Measurements from ENCODE around the gene SORCS3. TPM values are rescaled to one million over a fixed set of nuclear protein-coding genes. Genes with fewer than 3 reads are reported as not detected.

The SORCS3 gene
- total RNA-seq, 1 donor from 2014 or later, result not detected

- no peaks in the 10 kb centered on the region for H3K36me3 ChIP-seq
- no peaks in the 10 kb centered on the region for H3K27me3 ChIP-seq (ENCODE audit: low read depth)
- DNase-seq (no peak), ATAC-seq (no peak)
- H3K9me3 ChIP-seq, result no peaks in the 10 kb centered on the region
- intact Hi-C loops (cut with DNase I), result no loop called here
- H3K27ac ChIP-seq, result no peak overlapping the region
- H3K4me1 ChIP-seq, result no peaks in the 10 kb centered on the region
- TF ChIP-seq, protein P1, sequence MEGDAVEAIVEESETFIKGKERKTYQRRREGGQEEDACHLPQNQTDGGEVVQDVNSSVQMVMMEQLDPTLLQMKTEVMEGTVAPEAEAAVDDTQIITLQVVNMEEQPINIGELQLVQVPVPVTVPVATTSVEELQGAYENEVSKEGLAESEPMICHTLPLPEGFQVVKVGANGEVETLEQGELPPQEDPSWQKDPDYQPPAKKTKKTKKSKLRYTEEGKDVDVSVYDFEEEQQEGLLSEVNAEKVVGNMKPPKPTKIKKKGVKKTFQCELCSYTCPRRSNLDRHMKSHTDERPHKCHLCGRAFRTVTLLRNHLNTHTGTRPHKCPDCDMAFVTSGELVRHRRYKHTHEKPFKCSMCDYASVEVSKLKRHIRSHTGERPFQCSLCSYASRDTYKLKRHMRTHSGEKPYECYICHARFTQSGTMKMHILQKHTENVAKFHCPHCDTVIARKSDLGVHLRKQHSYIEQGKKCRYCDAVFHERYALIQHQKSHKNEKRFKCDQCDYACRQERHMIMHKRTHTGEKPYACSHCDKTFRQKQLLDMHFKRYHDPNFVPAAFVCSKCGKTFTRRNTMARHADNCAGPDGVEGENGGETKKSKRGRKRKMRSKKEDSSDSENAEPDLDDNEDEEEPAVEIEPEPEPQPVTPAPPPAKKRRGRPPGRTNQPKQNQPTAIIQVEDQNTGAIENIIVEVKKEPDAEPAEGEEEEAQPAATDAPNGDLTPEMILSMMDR (IDR thresholded peaks at IDR 0.05), result no peak
- H3K4me3 ChIP-seq, result no peak overlapping the region
Measured at GRCh38 chr10:104897696-104898095, 256.6 kb downstream of the SORCS3 start.

DNA sequence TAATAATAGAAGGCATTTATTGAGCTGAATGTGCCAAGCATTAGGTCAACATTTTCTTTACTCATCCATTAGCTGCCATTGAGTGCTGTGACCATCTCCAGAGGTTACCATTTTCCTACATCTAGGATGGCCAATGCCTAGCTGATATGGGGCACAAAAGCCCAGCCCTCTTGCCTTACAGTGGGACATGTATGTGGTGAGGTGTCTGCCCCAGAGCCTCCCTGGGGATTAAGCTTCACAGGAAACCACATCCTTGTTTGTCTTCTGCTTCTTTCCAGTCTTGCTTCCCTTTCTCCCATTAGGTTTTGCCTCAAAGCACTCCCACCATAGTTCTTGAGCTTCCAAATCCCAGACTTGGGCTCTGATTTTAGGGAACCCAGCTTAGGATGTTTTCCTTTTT is 258.7 kb downstream of the SORCS3 start:
- Histone ChIP-seq H3K9me3 (no peaks in the 10 kb centered on the region), H3K4me1 (no peaks in the 10 kb centered on the region), H3K4me3 (no peak overlapping the region), H3K27me3 (ENCODE audit: low read depth) (no peaks in the 10 kb centered on the region), H3K36me3 (no peaks in the 10 kb centered on the region), H3K27ac (no peak overlapping the region)
- ATAC-seq (no peak), DNase-seq (no peak)
- TF ChIP-seq, protein P1 (IDR thresholded peaks at IDR 0.05), result no peak
- intact Hi-C loops (cut with DNase I), result no loop called here

- no peaks in the 10 kb centered on the region for H3K4me1 ChIP-seq
- H3K27ac ChIP-seq, result no peak overlapping the region
- H3K4me3 ChIP-seq, result no peak overlapping the region
- H3K9me3 ChIP-seq, result no peaks in the 10 kb centered on the region
- intact Hi-C loops (cut with DNase I), result no loop called here
- ATAC-seq (no peak), DNase-seq (no peak)
- TF ChIP-seq, protein P1 (IDR thresholded peaks at IDR 0.05), result no peak
- no peaks in the 10 kb centered on the region for H3K36me3 ChIP-seq
- H3K27me3 ChIP-seq (ENCODE audit: low read depth), result no peaks in the 10 kb centered on the region
Measured at GRCh38 chr10:104903433-104903832, 262.3 kb downstream of the SORCS3 start.

DNA sequence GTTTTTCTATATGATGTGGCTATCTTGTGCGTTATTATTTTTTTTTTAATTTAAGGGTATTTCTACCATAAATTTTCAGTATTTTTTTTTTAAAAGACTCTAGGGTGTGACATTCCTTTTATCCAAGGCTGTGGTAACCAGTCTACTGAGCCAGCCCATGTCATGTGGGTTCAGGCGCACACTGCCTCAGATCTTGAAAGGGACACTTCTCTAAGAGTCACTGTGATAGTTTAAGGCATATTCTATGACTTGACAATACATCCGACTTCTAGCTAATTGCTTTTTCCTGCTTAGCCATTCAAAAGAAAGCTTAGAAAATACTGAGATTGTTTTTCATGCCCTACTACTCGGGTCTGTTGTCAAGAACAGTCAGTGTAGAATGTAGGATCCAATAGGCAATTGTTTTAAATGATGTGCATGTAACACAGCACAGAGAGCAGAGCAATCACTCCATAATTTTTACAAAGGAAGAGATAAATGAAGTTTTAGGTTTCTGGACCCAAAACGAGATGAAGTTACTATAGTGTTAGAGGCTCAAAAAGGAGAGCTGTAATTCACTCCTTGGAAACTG is 263.7 kb downstream of the SORCS3 start:
- TF ChIP-seq, protein P1 (IDR thresholded peaks at IDR 0.05), result no peak
- no peaks in the 10 kb centered on the region for H3K27me3 ChIP-seq (ENCODE audit: low read depth)
- no peaks in the 10 kb centered on the region for H3K9me3 ChIP-seq
- H3K27ac ChIP-seq, result no peak overlapping the region
- DNase-seq, result no peak
- no peaks in the 10 kb centered on the region for H3K36me3 ChIP-seq
- ATAC-seq, result no peak
- intact Hi-C loops (cut with DNase I), result no loop called here
- H3K4me3 ChIP-seq, result no peak overlapping the region
- no peaks in the 10 kb centered on the region for H3K4me1 ChIP-seq

DNA sequence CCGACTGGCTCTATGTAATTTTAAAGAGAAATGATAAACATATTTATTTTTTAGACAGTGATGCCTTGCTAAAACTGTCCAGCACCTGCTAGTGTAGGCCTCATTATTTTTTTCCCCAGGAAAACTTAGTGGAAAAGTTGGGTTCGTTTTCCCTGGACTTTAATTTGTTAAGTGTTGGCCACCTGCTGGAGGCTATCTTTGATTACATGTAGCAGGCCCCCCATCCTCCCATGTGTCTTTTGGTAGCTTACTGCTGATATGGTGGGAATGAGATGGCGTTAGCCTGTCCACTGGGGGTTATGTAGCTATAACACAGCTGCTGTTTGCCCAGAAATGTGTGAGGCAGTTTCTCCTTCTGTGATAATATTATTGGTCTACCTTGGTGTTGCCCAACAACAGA is 265.0 kb downstream of the SORCS3 start:
- no peak for DNase-seq
- H3K4me1 ChIP-seq, result no peaks in the 10 kb centered on the region
- H3K27ac ChIP-seq, result no peak overlapping the region
- no peaks in the 10 kb centered on the region for H3K27me3 ChIP-seq (ENCODE audit: low read depth)
- TF ChIP-seq, protein P1 (IDR thresholded peaks at IDR 0.05), result no peak
- H3K4me3 ChIP-seq, result no peak overlapping the region
- intact Hi-C loops (cut with DNase I), result no loop called here
- H3K9me3 ChIP-seq, result no peaks in the 10 kb centered on the region
- no peaks in the 10 kb centered on the region for H3K36me3 ChIP-seq
- ATAC-seq, result no peak

Measured in lower lobe of right lung (tissue), 2 donors.